Liver (tissue), 3 donors: Measurements from ENCODE around the gene GCDH.

Experiments
- ATF3 ChIP-seq: IDR thresholded peaks from 2 replicates; pipeline ENCODE4 v1.6.1; 2016; ENCODE audit warnings: antibody characterized with exemption
- CTCF ChIP-seq: fragments of 150-350 bp; IDR thresholded peaks from 2 replicates; pipeline ENCODE4 v1.5.1; 2017; ENCODE audit warnings: improper control_type of control experiment, low read depth, low read length; ENCODE audit not compliant: missing input control
- EGR1 ChIP-seq, 2 donors: IDR thresholded peaks; 2 replicates each; pipeline ENCODE4 v1.6.1; 2016 to 2018; ENCODE audit warnings: antibody characterized with exemption in 2 of 2, low read depth in 2 of 2
- FOXA1 ChIP-seq: IDR thresholded peaks from 2 replicates; pipeline ENCODE4 v1.6.1; 2016; ENCODE audit warnings: antibody characterized with exemption
- JUND ChIP-seq, 2 donors: IDR thresholded peaks; 2 replicates each; pipeline ENCODE4 v1.6.1; 2016; ENCODE audit warnings: antibody characterized with exemption in 2 of 2
- MAX ChIP-seq: IDR thresholded peaks from 2 replicates; pipeline ENCODE4 v1.6.1; 2016; ENCODE audit warnings: antibody characterized with exemption
- RAD21 ChIP-seq, 2 donors: IDR thresholded peaks; 2 replicates each; pipeline ENCODE4 v1.6.1; 2016; ENCODE audit warnings: antibody characterized with exemption in 2 of 2, mild to moderate bottlenecking in 2 of 2
- REST ChIP-seq: IDR thresholded peaks from 2 replicates; pipeline ENCODE4 v1.6.1; 2016; ENCODE audit warnings: antibody characterized with exemption, mild to moderate bottlenecking
- SP1 ChIP-seq: IDR thresholded peaks from 2 replicates; pipeline ENCODE4 v1.6.1; 2018; ENCODE audit warnings: antibody characterized with exemption, mild to moderate bottlenecking
- TAF1 ChIP-seq: conservative IDR thresholded peaks from 2 replicates; pipeline ENCODE4 v1.6.1; 2016; ENCODE audit warnings: antibody characterized with exemption, mild to moderate bottlenecking
- YY1 ChIP-seq: IDR thresholded peaks from 2 replicates; pipeline ENCODE4 v1.6.1; 2016; ENCODE audit warnings: antibody characterized with exemption, mild to moderate bottlenecking
- ZBTB33 ChIP-seq: IDR thresholded peaks from 2 replicates; pipeline ENCODE4 v1.6.1; 2016; ENCODE audit warnings: antibody characterized with exemption
- donor health status: healthy.
- donor health status: healthy.

GRCh38 chr19:12930002-12930645 lies 39.2 kb downstream of the GCDH start:
- TF ChIP-seq CTCF = no peak
- TF ChIP-seq MAX = no peak
- no peak for TF ChIP-seq JUND (IDR thresholded peaks at IDR 0.05)
- TF ChIP-seq EGR1 (IDR thresholded peaks at IDR 0.05; ENCODE audit: low read depth in 2 of 2) = no peak
- TF ChIP-seq TAF1 = no peak
- TF ChIP-seq ATF3 = no peak
- no peak for TF ChIP-seq RAD21 (IDR thresholded peaks at IDR 0.05)
- no peak for TF ChIP-seq FOXA1
- TF ChIP-seq REST = no peak
- no peak for TF ChIP-seq YY1
- no peak for TF ChIP-seq SP1
- no peak for TF ChIP-seq ZBTB33
